ENCODE data around the gene OPN3.

OPN3 gene

GRCh38 chr1:241645199-241645598, 5.0 kb upstream of the OPN3 start:
- DNase-seq = no peak

- DNase-seq = no peak
These were observed 4.1 kb upstream of the OPN3 start for GRCh38 chr1:241644259-241644658.

GRCh38 chr1:241642593-241642944, 2.4 kb upstream of the OPN3 start:
- no peak for DNase-seq

- no peak for DNase-seq
These were observed 1.8 kb upstream of the OPN3 start for GRCh38 chr1:241641773-241642592.

GRCh38 chr1:241640867-241641622, 876 bp upstream of the OPN3 start:
- no peak for DNase-seq

- DNase-seq = no peak
These were observed 483 bp downstream of the OPN3 start for GRCh38 chr1:241639623-241640148.

- no peak for DNase-seq
These were observed 1.1 kb downstream of the OPN3 start for GRCh38 chr1:241638909-241639622.

- no peak for DNase-seq
These were observed 2.0 kb downstream of the OPN3 start for GRCh38 chr1:241638099-241638682.

GRCh38 chr1:241637604-241638003, 2.6 kb downstream of the OPN3 start:
- DNase-seq = peak; percentile 48 to 57

- DNase-seq = no peak
These were observed 3.1 kb downstream of the OPN3 start for GRCh38 chr1:241637046-241637590.

GRCh38 chr1:241636291-241636690, 3.9 kb downstream of the OPN3 start:
- no peak for DNase-seq

- DNase-seq = no peak
These were observed 4.5 kb downstream of the OPN3 start for GRCh38 chr1:241635556-241636152.

GRCh38 chr1:241632987-241633386, 7.2 kb downstream of the OPN3 start:
- DNase-seq = no peak

- DNase-seq = no peak
These were observed 8.5 kb downstream of the OPN3 start for GRCh38 chr1:241631674-241632073.

- no peak for DNase-seq
These were observed 9.3 kb downstream of the OPN3 start for GRCh38 chr1:241630899-241631298.

GRCh38 chr1:241630476-241630875, 9.7 kb downstream of the OPN3 start:
- DNase-seq = no peak

GRCh38 chr1:241630005-241630404, 10.2 kb downstream of the OPN3 start:
- DNase-seq = no peak

GRCh38 chr1:241627453-241628259, 12.5 kb downstream of the OPN3 start:
- peak; percentile 69 to 73 for DNase-seq

GRCh38 chr1:241624935-241625334, 15.2 kb downstream of the OPN3 start:
- DNase-seq = no peak

GRCh38 chr1:241622669-241623068, 17.5 kb downstream of the OPN3 start:
- DNase-seq = no peak

GRCh38 chr1:241617426-241617825, 22.7 kb downstream of the OPN3 start:
- DNase-seq = no peak

Data from AML-193 (cell line).